GM12874 (cell line): ENCODE results near the gene RYR1.

Experiments
- CTCF ChIP-seq: IDR thresholded peaks from 2 replicates; pipeline ENCODE4 v1.5.1; 2011; ENCODE audit warnings: low read depth, mild to moderate bottlenecking, control low read depth, low read length, moderate library complexity; ENCODE audit not compliant: insufficient read depth

The RYR1 gene

GRCh38 chr19:38394488-38394887, 39.0 kb upstream of the RYR1 start:
- TF ChIP-seq CTCF = no peak

- no peak for TF ChIP-seq CTCF
Observed at GRCh38 chr19:38395381-38396114, 37.9 kb upstream of the RYR1 start.

- no peak for TF ChIP-seq CTCF
Observed at GRCh38 chr19:38399081-38399480, 34.4 kb upstream of the RYR1 start.

- TF ChIP-seq CTCF = no peak
Observed at GRCh38 chr19:38399537-38399936, 34.0 kb upstream of the RYR1 start.

- TF ChIP-seq CTCF = no peak
Observed at GRCh38 chr19:38400361-38400760, 33.1 kb upstream of the RYR1 start.

- TF ChIP-seq CTCF = no peak
Observed at GRCh38 chr19:38401148-38401547, 32.3 kb upstream of the RYR1 start.

GRCh38 chr19:38402623-38402966, 30.9 kb upstream of the RYR1 start:
- no peak for TF ChIP-seq CTCF
